ENCODE results near the gene RASAL1.

Gene RASAL1

DNA sequence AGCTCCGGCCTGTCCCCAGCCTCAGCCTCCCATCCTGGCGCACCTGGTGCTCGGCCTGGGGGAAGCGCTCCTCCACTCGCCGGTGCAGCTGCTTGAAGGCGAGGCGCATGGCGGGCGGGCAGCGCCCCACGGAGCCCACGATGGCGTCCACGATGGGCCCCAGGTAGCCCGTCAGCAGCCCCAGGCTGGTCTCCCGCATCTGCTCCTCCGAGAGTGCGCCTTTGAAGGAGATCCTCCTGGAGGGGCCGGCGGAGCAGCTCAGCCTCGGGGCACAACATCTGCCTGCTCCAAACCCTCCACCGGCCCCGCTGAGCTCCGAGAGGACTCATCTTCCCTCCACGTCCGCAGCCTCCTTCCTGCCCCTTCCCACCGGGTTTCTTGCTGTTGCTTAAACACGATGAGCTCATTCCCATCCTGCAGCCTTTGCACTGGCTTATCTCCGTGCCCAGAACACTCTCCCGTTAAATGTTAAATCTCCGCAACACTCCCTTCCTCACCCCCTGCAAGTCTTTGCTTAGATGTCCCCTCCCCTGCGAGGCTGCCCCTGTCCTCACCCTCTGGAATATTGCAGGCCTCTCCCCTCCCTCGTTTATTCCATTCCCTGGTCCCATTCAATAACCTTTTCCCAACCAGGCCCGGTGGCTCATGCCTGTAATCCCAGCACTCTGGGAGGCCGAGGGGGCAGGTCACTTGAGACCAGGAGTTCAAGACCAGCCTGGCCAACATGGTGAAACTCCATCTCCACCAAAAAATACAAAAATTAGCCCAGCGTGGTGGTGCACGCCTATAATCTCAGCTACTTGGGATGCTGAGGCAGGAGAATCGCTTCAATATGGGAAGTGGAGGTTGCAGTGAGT lies 23.3 kb downstream of the RASAL1 start:
- Mint-ChIP-seq H3K4me3 (no peak overlapping the region), H3K27ac (no peak overlapping the region), H3K36me3 (ENCODE audit: low read depth) (no peaks in the 10 kb centered on the region), H3K27me3 (ENCODE audit: low read depth, poor library complexity) (peaks cover 21% of the 10 kb centered on the region), H3K9me3 (no peaks in the 10 kb centered on the region), H3K4me1 (peaks cover 3% of the 10 kb centered on the region)
- no peak for DNase-seq
- TF ChIP-seq CTCF (IDR thresholded peaks at IDR 0.05): no peak

DNA sequence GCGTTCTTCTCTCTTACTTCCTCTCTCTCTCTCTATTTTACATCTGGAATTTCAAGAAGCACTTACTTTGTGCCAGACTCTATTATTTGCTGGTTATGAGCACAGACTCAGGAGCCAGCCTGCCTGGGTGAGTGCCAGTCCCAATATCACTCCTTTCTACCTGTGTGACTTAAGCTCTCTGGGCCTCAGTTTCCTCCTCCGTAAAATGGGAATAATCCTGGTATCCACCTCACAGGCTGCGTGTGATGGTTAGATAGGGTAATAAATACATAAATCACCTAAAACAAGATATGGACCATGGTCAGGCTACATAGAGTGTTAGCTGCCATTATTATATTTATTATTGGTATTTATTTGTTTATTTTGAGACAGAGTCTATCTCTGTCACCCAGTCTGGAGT lies 24.3 kb downstream of the RASAL1 start:
- H3K4me3 Mint-ChIP-seq: no peak overlapping the region
- H3K9me3 Mint-ChIP-seq: no peaks in the 10 kb centered on the region
- no peak for DNase-seq
- peaks cover 3% of the 10 kb centered on the region for H3K4me1 Mint-ChIP-seq
- TF ChIP-seq CTCF (IDR thresholded peaks at IDR 0.05): no peak
- peaks cover 31% of the 10 kb centered on the region for H3K27me3 Mint-ChIP-seq (ENCODE audit: low read depth, poor library complexity)
- H3K27ac Mint-ChIP-seq: no peak overlapping the region
- no peaks in the 10 kb centered on the region for H3K36me3 Mint-ChIP-seq (ENCODE audit: low read depth)

GRCh38 chr12:113109872-113110599 lies 25.5 kb downstream of the RASAL1 start:
- Mint-ChIP-seq H3K27me3 (ENCODE audit: low read depth, poor library complexity) (peaks cover 37% of the 10 kb centered on the region), H3K4me3 (no peak overlapping the region), H3K36me3 (ENCODE audit: low read depth) (no peaks in the 10 kb centered on the region), H3K9me3 (no peaks in the 10 kb centered on the region), H3K27ac (no peak overlapping the region), H3K4me1 (peaks cover 3% of the 10 kb centered on the region)
- DNase-seq: no peak
- no peak for TF ChIP-seq CTCF (IDR thresholded peaks at IDR 0.05)

DNA sequence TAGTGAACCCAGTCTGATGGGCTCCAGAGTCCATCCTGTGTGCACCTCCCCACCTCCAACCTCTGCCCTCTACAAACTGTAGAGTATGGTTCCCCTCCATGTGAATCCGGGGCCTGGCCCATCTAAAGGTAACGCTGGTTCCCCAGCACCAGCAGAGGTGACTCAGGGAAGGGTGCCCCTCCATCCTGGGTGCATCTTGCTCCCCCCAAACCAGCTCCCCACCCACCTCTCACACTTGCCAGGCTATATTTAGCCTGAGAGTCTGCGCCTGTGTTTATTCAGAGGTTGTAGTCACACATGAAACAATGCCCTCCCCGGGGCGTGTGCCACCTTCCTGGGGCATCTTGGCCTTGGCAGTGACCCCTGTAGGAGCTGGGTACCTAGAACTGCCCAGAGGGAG lies 26.2 kb downstream of the RASAL1 start:
- TF ChIP-seq CTCF (IDR thresholded peaks at IDR 0.05): no peak
- Mint-ChIP-seq H3K4me3 (no peak overlapping the region), H3K4me1 (peaks cover 3% of the 10 kb centered on the region), H3K27ac (no peak overlapping the region), H3K27me3 (ENCODE audit: low read depth, poor library complexity) (peaks cover 43% of the 10 kb centered on the region), H3K9me3 (no peaks in the 10 kb centered on the region), H3K36me3 (ENCODE audit: low read depth) (no peaks in the 10 kb centered on the region)
- no peak for DNase-seq

DNA sequence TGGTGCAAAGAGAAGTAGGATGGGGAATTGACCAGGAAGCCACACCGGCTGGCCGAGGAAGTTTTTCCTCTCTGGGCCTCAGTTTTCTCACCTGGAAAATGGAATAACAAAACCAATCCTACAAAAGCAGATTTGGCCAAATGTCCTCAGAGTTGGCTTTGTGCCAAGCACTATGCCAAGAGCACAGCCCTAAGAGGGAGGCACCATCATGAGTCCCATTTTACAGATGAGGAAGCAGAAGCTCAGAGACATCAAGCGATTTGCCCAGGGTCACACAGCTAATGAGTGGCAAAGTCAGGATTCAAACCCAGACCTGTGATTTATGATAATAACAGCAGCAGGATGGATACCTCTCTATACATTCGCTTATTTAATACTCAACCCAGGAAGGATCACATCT lies 27.3 kb downstream of the RASAL1 start:
- no peak for DNase-seq
- Mint-ChIP-seq H3K27ac (no peak overlapping the region), H3K36me3 (ENCODE audit: low read depth) (no peaks in the 10 kb centered on the region), H3K4me1 (no peaks in the 10 kb centered on the region), H3K27me3 (ENCODE audit: low read depth, poor library complexity) (peaks cover 53% of the 10 kb centered on the region), H3K4me3 (no peak overlapping the region), H3K9me3 (no peaks in the 10 kb centered on the region)
- no peak for TF ChIP-seq CTCF (IDR thresholded peaks at IDR 0.05)
